ENCODE data around the gene NRP2. TPM values are rescaled to one million over a fixed set of nuclear protein-coding genes. Genes with fewer than 3 reads are reported as not detected.

Gene NRP2
- total and polyA plus RNA-seq, 2 of the 13 experiments (the other 11 are each of a cell fraction or from before 2014, with no cell fraction given): 0.65 to 1.4 TPM

- H3K4me1 ChIP-seq (ENCODE audit: insufficient read depth, low read length): no peaks in the 10 kb centered on the region
- ATAC-seq (no peak), FAIRE-seq (no peak), DNase-seq (ENCODE audit: low spot score) (no peak)
- H3K36me3 ChIP-seq (replicated peaks in 1 of 2; ENCODE audit: control insufficient read depth in 1 of 2, insufficient read depth in 2 of 2, low read length in 2 of 2): no peaks in the 10 kb centered on the region
- POLR2A ChIA-PET: no interaction called here
- H3K27me3 ChIP-seq (ENCODE audit: control insufficient read depth in 1 of 2, insufficient read depth in 2 of 2, low read length in 2 of 2): no peaks in the 10 kb centered on the region
- no peak for TF ChIP-seq ZNF44 (CRISPR knock-in tag; IDR thresholded peaks at IDR 0.05)
- H3K4me3 ChIP-seq (replicated peaks in 1 of 3; ENCODE audit: insufficient read depth in 1 of 3, low read depth in 2 of 3, low read length in 3 of 3): no peak overlapping the region
- no peak overlapping the region for H3K9ac ChIP-seq (ENCODE audit: insufficient read depth, low read depth, low read length)
- CTCF ChIA-PET (ENCODE audit: low intra/inter-chr PET ratio, low total read pairs): no interaction called here
- H2AFZ ChIP-seq (ENCODE audit: low read length): no peak overlapping the region
- H3K79me2 ChIP-seq (ENCODE audit: insufficient read depth, low read length): no peaks in the 10 kb centered on the region
- H3K9me3 ChIP-seq (ENCODE audit: low read length): no peaks in the 10 kb centered on the region
- H3K27ac ChIP-seq (ENCODE audit: extremely low read length, insufficient read depth, low read length): no peak overlapping the region
- no peaks in the 10 kb centered on the region for H4K20me1 ChIP-seq (ENCODE audit: insufficient read depth, low read length)
- intact Hi-C loops (cut with micrococcal nuclease; ENCODE audit: unreplicated experiment): no loop called here
- H3K4me2 ChIP-seq (ENCODE audit: low read depth, low read length): no peak overlapping the region
- in situ Hi-C loops (cut with HindIII; ENCODE audit: extremely low pct_ligation_motif_present, low pct_unique_long_range_greater_than_20kb): no loop called here
- BruUV-seq (replicated peaks): no TSS peak
- WGBS (ENCODE audit: low lambda C conversion rate): 29% methylated on average over 7 of the region's 8 CpGs
Observed at GRCh38 chr2:205659922-205660321, 22.4 kb upstream of the NRP2 start.

DNA sequence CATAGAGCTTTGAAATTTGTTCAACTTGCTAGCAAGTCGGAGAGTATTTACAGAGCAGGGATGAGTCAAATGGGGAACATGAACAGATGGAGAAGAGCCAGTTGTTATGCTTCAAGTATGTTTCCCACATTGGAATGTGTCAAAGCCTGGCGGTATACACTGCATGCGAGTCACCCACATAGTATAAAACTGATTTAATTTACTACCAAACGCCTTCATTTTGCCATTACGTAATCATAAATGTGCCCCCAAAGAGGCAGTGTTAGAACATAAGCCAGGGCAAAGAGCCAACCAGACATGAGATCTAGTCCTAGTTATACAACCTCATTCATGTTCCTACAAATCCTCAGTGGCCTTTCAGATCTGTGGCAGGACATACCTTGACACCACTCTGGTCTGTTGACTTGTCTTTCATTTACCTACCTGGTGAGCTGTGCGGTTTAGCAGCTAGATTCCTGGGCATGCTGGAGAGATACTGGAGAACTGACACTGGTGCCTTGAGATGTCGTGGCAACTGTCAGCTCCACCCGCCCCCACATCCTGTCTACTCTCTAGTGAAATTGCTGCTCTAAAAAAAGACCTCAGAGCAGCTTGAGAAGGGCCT, 21.7 kb upstream of the NRP2 start:
- Histone ChIP-seq H3K79me2 (ENCODE audit: insufficient read depth, low read length) (no peaks in the 10 kb centered on the region), H3K4me1 (ENCODE audit: insufficient read depth, low read length) (no peaks in the 10 kb centered on the region), H3K27ac (ENCODE audit: extremely low read length, insufficient read depth, low read length) (no peak overlapping the region), H3K9me3 (ENCODE audit: low read length) (no peaks in the 10 kb centered on the region), H4K20me1 (ENCODE audit: insufficient read depth, low read length) (no peaks in the 10 kb centered on the region), H3K36me3 (replicated peaks in 1 of 2; ENCODE audit: control insufficient read depth in 1 of 2, insufficient read depth in 2 of 2, low read length in 2 of 2) (no peaks in the 10 kb centered on the region), H3K4me2 (ENCODE audit: low read depth, low read length) (no peak overlapping the region), H3K9ac (ENCODE audit: insufficient read depth, low read depth, low read length) (no peak overlapping the region), H3K4me3 (replicated peaks in 1 of 3; ENCODE audit: insufficient read depth in 1 of 3, low read depth in 2 of 3, low read length in 3 of 3) (no peak overlapping the region), H2AFZ (ENCODE audit: low read length) (no peak overlapping the region), H3K27me3 (ENCODE audit: control insufficient read depth in 1 of 2, insufficient read depth in 2 of 2, low read length in 2 of 2) (no peaks in the 10 kb centered on the region)
- 25% methylated on average over 8 of the region's 8 CpGs for WGBS (ENCODE audit: low lambda C conversion rate)
- in situ Hi-C loops (cut with HindIII; ENCODE audit: extremely low pct_ligation_motif_present, low pct_unique_long_range_greater_than_20kb): no loop called here
- intact Hi-C loops (cut with micrococcal nuclease; ENCODE audit: unreplicated experiment): no loop called here
- CTCF ChIA-PET (ENCODE audit: low intra/inter-chr PET ratio, low total read pairs): no interaction called here
- no peak for ATAC-seq
- POLR2A ChIA-PET: no interaction called here
- TF ChIP-seq MTA1 (CRISPR knock-in tag; IDR thresholded peaks at IDR 0.05; ENCODE audit: borderline replicate concordance) (no peak), ATF7 (IDR thresholded peaks at IDR 0.05) (0 out of 2 replicates have a peak, but pooled peaks have one; percentile 17), ATF7 (CRISPR knock-in tag; IDR thresholded peaks at IDR 0.05) (no peak), CEBPB (IDR thresholded peaks at IDR 0.05; ENCODE audit: borderline replicate concordance, low read depth, low read length) (peak; percentile 67)
- FAIRE-seq: no peak
- DNase-seq (ENCODE audit: low spot score): no peak
- BruUV-seq (replicated peaks): no TSS peak
